K562 (cell line): ENCODE data around the gene GP1BB. TPM values are rescaled to one million over a fixed set of nuclear protein-coding genes. Genes with fewer than 3 reads are reported as not detected.

Experiments
- CCNT2 ChIP-seq: IDR thresholded peaks from 2 replicates; pipeline ENCODE4 v1.6.1; 2011; ENCODE audit warnings: borderline replicate concordance, low read depth, mild to moderate bottlenecking, moderate library complexity, mixed read lengths, low read length; ENCODE audit not compliant: insufficient read length; ENCODE audit errors: extremely low read depth
- CGGBP1 ChIP-seq: fragments of 250-450 bp; sonication (Bioruptor Pico); IDR thresholded peaks from 2 replicates; pipeline ENCODE4 v1.9.0; 2021; ENCODE audit warnings: mild to moderate bottlenecking
- DMBX1 ChIP-seq: fragments of 250-450 bp; sonication (Bioruptor Pico); IDR thresholded peaks from 2 replicates; pipeline ENCODE4 v1.8.0; 2022; ENCODE audit warnings: inconsistent platforms, mild to moderate bottlenecking, moderate library complexity, borderline replicate concordance
- E2F5 ChIP-seq: sonication (generic); formaldehyde crosslinking; IDR thresholded peaks from 2 replicates; pipeline ENCODE4 v1.8.0; 2022; ENCODE audit warnings: mild to moderate bottlenecking, missing genetic modification reagents
- ETV5 ChIP-seq: sonication (generic); formaldehyde crosslinking; IDR thresholded peaks from 2 replicates; pipeline ENCODE4 v1.4.0; 2020; ENCODE audit warnings: low read depth, mild to moderate bottlenecking, missing genetic modification reagents
- FOXO4 ChIP-seq: fragments of 450-650 bp; formaldehyde crosslinking; IDR thresholded peaks from 2 replicates; pipeline ENCODE4 v1.4.0; 2020; ENCODE audit warnings: mild to moderate bottlenecking, moderate library complexity
- GATAD2B ChIP-seq: fragments of 450-650 bp; IDR thresholded peaks from 2 replicates; pipeline ENCODE4 v1.6.1; 2017; ENCODE audit warnings: mild to moderate bottlenecking, borderline replicate concordance
- MEIS2 ChIP-seq: fragments of 450-650 bp; IDR thresholded peaks from 2 replicates; pipeline ENCODE4 v1.6.1; 2014; ENCODE audit warnings: mild to moderate bottlenecking; ENCODE audit not compliant: partially characterized antibody
- NCOA2 ChIP-seq, 2 experiments: fragments of 450-650 bp; IDR thresholded peaks; 2 replicates each; pipeline ENCODE4 v1.6.1; 2018; ENCODE audit warnings: mild to moderate bottlenecking in 2 of 2, moderate library complexity in 1 of 2; ENCODE audit not compliant: partially characterized antibody in 2 of 2
- NFIC ChIP-seq: fragments of 450-650 bp; IDR thresholded peaks from 2 replicates; pipeline ENCODE4 v1.6.1; 2017; ENCODE audit warnings: mild to moderate bottlenecking, inconsistent platforms
- RBM15 ChIP-seq: fragments of 200-400 bp; formaldehyde crosslinking; IDR thresholded peaks from 2 replicates; pipeline ENCODE4 v1.6.1; 2018; ENCODE audit warnings: mild to moderate bottlenecking, low read length, moderate library complexity; ENCODE audit not compliant: insufficient read depth
- TGIF2 ChIP-seq: sonication (generic); formaldehyde crosslinking; IDR thresholded peaks from 2 replicates; pipeline ENCODE4 v1.8.1; 2022; ENCODE audit warnings: mild to moderate bottlenecking, missing genetic modification reagents, moderate library complexity
- ZBTB7A ChIP-seq: IDR thresholded peaks from 2 replicates; pipeline ENCODE4 v1.6.1; 2011; ENCODE audit warnings: low read depth, mild to moderate bottlenecking, low read length, moderate library complexity, borderline replicate concordance; ENCODE audit not compliant: control insufficient read depth
- ZNF57 ChIP-seq: fragments of 450-650 bp; formaldehyde crosslinking; IDR thresholded peaks from 2 replicates; pipeline ENCODE4 v1.4.0; 2020; ENCODE audit warnings: mild to moderate bottlenecking, moderate library complexity
- ZNF707 ChIP-seq: fragments of 250-450 bp; sonication (Bioruptor Pico); conservative IDR thresholded peaks from 2 replicates; pipeline ENCODE4 v1.8.0; 2022; ENCODE audit warnings: inconsistent platforms, mild to moderate bottlenecking, moderate library complexity
- polyA plus RNA-seq, 8 experiments: library from polyadenylated mRNA; depleted of rRNA in 4 of 8; stranded (reverse) in 5 of 8; unstranded in 3 of 8; fragments of >200 nt; fragmentation: Nextera tagmentation in 2 of 8; fragmentation: Illumina TruSeq in 1 of 8; extraction: Ambion mirVana in 2 of 8; extraction: Trizol in 1 of 8; gene quantifications; 2 replicates each; pipeline versions ENCODE4 v1.2.1 to v1.2.3, GENCODE V29; 2011 to 2014; ENCODE audit warnings: inconsistent platforms in 1 of 8, missing spikeins in 1 of 8
- total RNA-seq, 7 experiments: library from RNA; depleted of rRNA in 6 of 7; stranded (reverse); fragments of >200 nt in 6 of 7; fragmentation: Illumina TruSeq in 2 of 7; extraction: Trizol in 2 of 7; gene quantifications; 2 replicates each; pipeline versions ENCODE4 v1.2.1 to v1.2.3, GENCODE V29; 2011 to 2021; ENCODE audit warnings: low replicate concordance in 1 of 7
- TF ChIP-seq, protein P1 (sequence below): fragments of 450-650 bp; formaldehyde crosslinking; IDR thresholded peaks from 2 replicates; pipeline ENCODE4 v1.4.0; 2020; ENCODE audit warnings: mild to moderate bottlenecking, moderate library complexity

GP1BB gene
- total and polyA plus RNA-seq, 9 of the 15 experiments (the other 6 are each of a cell fraction or from before 2014, with no cell fraction given), result 0.69 to 162 (median 2.8) TPM

DNA sequence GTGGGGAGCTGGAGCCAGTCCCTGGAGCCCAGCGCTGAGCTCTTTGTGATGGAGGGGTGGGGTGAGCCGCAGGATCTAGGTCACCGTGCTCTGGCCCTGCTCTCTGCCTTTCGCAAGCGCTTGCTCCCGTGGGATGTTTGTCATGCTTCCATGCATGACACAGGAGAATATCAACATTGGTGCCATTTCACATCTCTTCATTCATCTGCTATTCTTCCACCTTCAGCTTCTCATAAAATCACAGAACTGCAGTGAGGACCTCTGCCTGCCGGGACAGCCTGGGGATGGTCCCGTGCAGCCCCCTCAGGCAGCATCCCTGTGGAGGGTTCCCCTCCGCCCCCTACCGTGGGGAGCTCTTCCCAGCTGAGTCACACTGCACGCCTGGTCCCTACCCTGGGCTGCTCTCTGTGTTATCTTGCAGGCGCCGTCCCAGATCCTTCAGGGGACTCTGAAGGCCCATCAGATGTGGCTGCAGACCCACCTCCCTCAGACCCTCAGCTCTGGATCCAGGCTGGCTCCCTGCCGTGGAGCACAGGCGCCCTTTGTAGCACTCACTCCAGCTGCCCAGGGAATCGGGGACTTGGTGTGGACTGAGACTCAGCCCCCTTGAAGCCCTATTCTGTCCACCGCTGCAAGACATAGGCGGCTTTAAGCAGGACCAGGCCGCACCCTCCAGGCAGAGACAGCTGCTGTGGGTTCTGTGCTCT lies 14.1 kb upstream of the GP1BB start (continued):
- TF ChIP-seq NFIC, result no peak
- TF ChIP-seq MEIS2, result no peak
- TF ChIP-seq ZNF57 (CRISPR knock-in tag), result no peak
- no peak for TF ChIP-seq ETV5 (CRISPR knock-in tag)
- peak; percentile 64; the same call in 1 of the 2 replicates for TF ChIP-seq ZBTB7A
- no peak for TF ChIP-seq RBM15
- no peak for TF ChIP-seq ZNF707 (CRISPR knock-in tag)
- no peak for TF ChIP-seq GATAD2B
- TF ChIP-seq, protein P1, sequence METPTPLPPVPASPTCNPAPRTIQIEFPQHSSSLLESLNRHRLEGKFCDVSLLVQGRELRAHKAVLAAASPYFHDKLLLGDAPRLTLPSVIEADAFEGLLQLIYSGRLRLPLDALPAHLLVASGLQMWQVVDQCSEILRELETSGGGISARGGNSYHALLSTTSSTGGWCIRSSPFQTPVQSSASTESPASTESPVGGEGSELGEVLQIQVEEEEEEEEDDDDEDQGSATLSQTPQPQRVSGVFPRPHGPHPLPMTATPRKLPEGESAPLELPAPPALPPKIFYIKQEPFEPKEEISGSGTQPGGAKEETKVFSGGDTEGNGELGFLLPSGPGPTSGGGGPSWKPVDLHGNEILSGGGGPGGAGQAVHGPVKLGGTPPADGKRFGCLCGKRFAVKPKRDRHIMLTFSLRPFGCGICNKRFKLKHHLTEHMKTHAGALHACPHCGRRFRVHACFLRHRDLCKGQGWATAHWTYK (CRISPR knock-in tag), result no peak
- no peak for TF ChIP-seq NCOA2 (IDR thresholded peaks at IDR 0.05; ENCODE audit: partially characterized antibody in 2 of 2)
- TF ChIP-seq FOXO4 (CRISPR knock-in tag), result no peak
- TF ChIP-seq TGIF2, result no peak
- TF ChIP-seq DMBX1 (CRISPR knock-in tag), result no peak
- TF ChIP-seq CCNT2, result no peak
- TF ChIP-seq CGGBP1, result no peak
- no peak for TF ChIP-seq E2F5 (CRISPR knock-in tag)
